IMR-90 (cell line): Measurements from ENCODE around the gene WNT7B. TPM values are rescaled to one million over a fixed set of nuclear protein-coding genes. Genes with fewer than 3 reads are reported as not detected.

ENCODE experiments used
- ATAC-seq: fragments of 200-7000 bp; cut with Tn5 transposase; 2 replicates; pipeline ENCODE4 v1.9.1; 2020; ENCODE audit warnings: low read depth, mild to moderate bottlenecking, moderate library complexity
- BruUV-seq: library from RNA; stranded (reverse); fragments of 400-500 nt; replicated peaks from 2 replicates; lab custom pipeline; 2021; lab: Mats Ljungman, UMichigan
- CTCF ChIA-PET: fragments of 300-600 bp; formaldehyde crosslinking; extraction: SDS; loops from one replicate; lab custom pipeline; 2021; ENCODE audit warnings: antibody characterized with exemption; lab: Yijun Ruan, JAX
- POLR2A ChIA-PET: fragments of 300-600 bp; sonication (Branson Sonifier 250); formaldehyde crosslinking; loops from one replicate; lab custom pipeline; 2022; ENCODE audit warnings: antibody characterized with exemption; ENCODE audit not compliant: unreplicated experiment; lab: Charles Lee
- DNase-seq: peaks from one replicate; pipeline ENCODE4 v3.0.0; 2013
- H2AFZ ChIP-seq: replicated peaks from 2 replicates; pipeline ENCODE3; 2013; ENCODE audit warnings: low read length, mild to moderate bottlenecking; ENCODE audit not compliant: poor library complexity
- H2AK5ac ChIP-seq: 2 replicates; pipeline ENCODE4 v1.6.1; 2013; ENCODE audit warnings: low read depth, low read length, inconsistent platforms
- H2AK9ac ChIP-seq: replicated peaks from 2 replicates; pipeline ENCODE3; 2013; ENCODE audit warnings: mild to moderate bottlenecking, low read depth, low read length, moderate library complexity; ENCODE audit not compliant: poor library complexity
- H2BK120ac ChIP-seq: 2 replicates; pipeline ENCODE4 v1.6.1; 2013; ENCODE audit warnings: low read depth, low read length, inconsistent platforms
- H2BK15ac ChIP-seq: 3 replicates; pipeline ENCODE4 v1.6.1; 2013; ENCODE audit warnings: low read depth, low read length, inconsistent platforms
- H2BK20ac ChIP-seq: 2 replicates; pipeline ENCODE4 v1.6.1; 2013; ENCODE audit warnings: low read depth, mild to moderate bottlenecking, inconsistent platforms, low read length, moderate library complexity
- H2BK5ac ChIP-seq: 2 replicates; pipeline ENCODE4 v1.6.1; 2013; ENCODE audit warnings: mild to moderate bottlenecking, low read depth, low read length, inconsistent platforms; ENCODE audit not compliant: poor library complexity, severe bottlenecking
- H3K14ac ChIP-seq: replicated peaks from 2 replicates; pipeline ENCODE4 v1.6.1; 2013; ENCODE audit warnings: low read depth, low read length, inconsistent platforms
- H3K18ac ChIP-seq: 2 replicates; pipeline ENCODE4 v1.6.1; 2013; ENCODE audit warnings: low read depth, low read length, control low read depth
- H3K23ac ChIP-seq: 2 replicates; pipeline ENCODE4 v1.6.1; 2013; ENCODE audit warnings: low read depth, low read length, inconsistent platforms
- H3K27ac ChIP-seq: 2 replicates; pipeline ENCODE4 v1.5.1; 2013; ENCODE audit warnings: mild to moderate bottlenecking, control low read depth, low read length; ENCODE audit not compliant: insufficient read depth
- H3K27me3 ChIP-seq: 2 replicates; pipeline ENCODE4 v1.6.1; 2013; ENCODE audit warnings: low read length; ENCODE audit not compliant: control insufficient read depth, insufficient read depth
- H3K36me3 ChIP-seq: 2 replicates; pipeline ENCODE4 v1.6.1; 2013; ENCODE audit warnings: low read length, mixed read lengths; ENCODE audit not compliant: control insufficient read depth, insufficient read depth
- H3K4ac ChIP-seq: 2 replicates; pipeline ENCODE4 v1.6.1; 2013; ENCODE audit warnings: low read depth, low read length, inconsistent platforms
- H3K4me1 ChIP-seq: 2 replicates; pipeline ENCODE4 v1.6.1; 2013; ENCODE audit warnings: low read length, mixed read lengths; ENCODE audit not compliant: control insufficient read depth, insufficient read depth
- H3K4me2 ChIP-seq: 2 replicates; pipeline ENCODE4 v1.6.1; 2013; ENCODE audit warnings: low read depth, mild to moderate bottlenecking, control low read depth, low read length, moderate library complexity
- H3K4me3 ChIP-seq: 2 replicates; pipeline ENCODE4 v1.5.1; 2013; ENCODE audit warnings: low read depth, mild to moderate bottlenecking, control low read depth, low read length, moderate library complexity; ENCODE audit not compliant: insufficient read depth
- H3K56ac ChIP-seq: 2 replicates; pipeline ENCODE4 v1.6.1; 2013; ENCODE audit warnings: low read length, inconsistent platforms; ENCODE audit not compliant: insufficient read depth; ENCODE audit errors: extremely low read depth
- H3K79me1 ChIP-seq, 2 experiments: 2 replicates each; pipeline ENCODE4 v1.6.1; 2013; ENCODE audit warnings: low read length in 2 of 2, inconsistent platforms in 1 of 2, low read depth in 1 of 2
- H3K9ac ChIP-seq: 2 replicates; pipeline ENCODE4 v1.6.1; 2013; ENCODE audit warnings: low read depth, low read length, control low read depth
- H3K9me1 ChIP-seq: 2 replicates; pipeline ENCODE4 v1.6.1; 2013; ENCODE audit warnings: low read length, inconsistent platforms; ENCODE audit not compliant: insufficient read depth
- H3K9me3 ChIP-seq: 2 replicates; pipeline ENCODE4 v1.6.1; 2013; ENCODE audit warnings: low read length; ENCODE audit not compliant: control insufficient read depth, insufficient read depth
- H4K20me1 ChIP-seq: 2 replicates; pipeline ENCODE4 v1.6.1; 2013; ENCODE audit warnings: low read length, inconsistent platforms; ENCODE audit not compliant: insufficient read depth
- H4K5ac ChIP-seq: 2 replicates; pipeline ENCODE4 v1.6.1; 2013; ENCODE audit warnings: mild to moderate bottlenecking, low read depth, low read length, control low read depth
- H4K8ac ChIP-seq, 2 experiments: 2 replicates each; pipeline ENCODE4 v1.6.1; 2013; ENCODE audit warnings: low read depth in 2 of 2, low read length in 2 of 2, control low read depth in 1 of 2, inconsistent platforms in 1 of 2
- H4K91ac ChIP-seq: 2 replicates; pipeline ENCODE4 v1.6.1; 2013; ENCODE audit warnings: low read depth, low read length, inconsistent platforms; ENCODE audit not compliant: insufficient read depth
- BHLHE40 ChIP-seq: fragments of 150-350 bp; IDR thresholded peaks from 2 replicates; pipeline ENCODE4 v1.6.1; 2016; ENCODE audit warnings: mild to moderate bottlenecking, low read depth, low read length
- CEBPB ChIP-seq: IDR thresholded peaks from 2 replicates; pipeline ENCODE4 v1.6.1; 2012; ENCODE audit warnings: low read depth, low read length, improper control_type of control experiment
- CHD1 ChIP-seq: IDR thresholded peaks from 2 replicates; pipeline ENCODE4 v1.6.1; 2012; ENCODE audit warnings: low read depth, low read length, improper control_type of control experiment
- CTCF ChIP-seq: conservative IDR thresholded peaks from 2 replicates; pipeline ENCODE4 v1.5.1; 2012; ENCODE audit warnings: mild to moderate bottlenecking, low read depth, low read length, improper control_type of control experiment
- ELK1 ChIP-seq: fragments of 150-350 bp; IDR thresholded peaks from 2 replicates; pipeline ENCODE4 v1.6.1; 2016; ENCODE audit warnings: low read depth, mild to moderate bottlenecking, low read length, moderate library complexity, borderline replicate concordance
- FOS ChIP-seq: fragments of 150-350 bp; IDR thresholded peaks from 2 replicates; pipeline ENCODE4 v1.6.1; 2016; ENCODE audit warnings: low read depth, low read length
- MAFK ChIP-seq: IDR thresholded peaks from 2 replicates; pipeline ENCODE4 v1.6.1; 2012; ENCODE audit warnings: low read depth, low read length, improper control_type of control experiment
- MAZ ChIP-seq: IDR thresholded peaks from 2 replicates; pipeline ENCODE4 v1.6.1; 2012; ENCODE audit warnings: low read depth, mild to moderate bottlenecking, low read length, improper control_type of control experiment, moderate library complexity, borderline replicate concordance
- MXI1 ChIP-seq: IDR thresholded peaks from 2 replicates; pipeline ENCODE4 v1.6.1; 2012; ENCODE audit warnings: low read depth, mild to moderate bottlenecking, low read length, moderate library complexity, borderline replicate concordance
- NFE2L2 ChIP-seq: fragments of 150-350 bp; IDR thresholded peaks from 2 replicates; pipeline ENCODE4 v1.6.1; 2016; ENCODE audit warnings: low read depth, mild to moderate bottlenecking, low read length
- POLR2A ChIP-seq: IDR thresholded peaks from 2 replicates; pipeline ENCODE4 v1.6.1; 2012; ENCODE audit warnings: mild to moderate bottlenecking, low read depth, low read length
- RAD21 ChIP-seq: IDR thresholded peaks from 2 replicates; pipeline ENCODE4 v1.6.1; 2012; ENCODE audit warnings: low read length, improper control_type of control experiment
- RCOR1 ChIP-seq: IDR thresholded peaks from 2 replicates; pipeline ENCODE4 v1.6.1; 2012; ENCODE audit warnings: mild to moderate bottlenecking, low read length, improper control_type of control experiment; ENCODE audit not compliant: insufficient replicate concordance
- RFX5 ChIP-seq: IDR thresholded peaks from 2 replicates; pipeline ENCODE4 v1.8.0; 2012; ENCODE audit warnings: low read depth, mild to moderate bottlenecking, low read length, moderate library complexity
- SMC3 ChIP-seq: fragments of 150-350 bp; IDR thresholded peaks from 2 replicates; pipeline ENCODE4 v1.6.1; 2016; ENCODE audit warnings: low read depth, mild to moderate bottlenecking, antibody characterized with exemption, low read length, moderate library complexity
- USF2 ChIP-seq: fragments of 150-350 bp; IDR thresholded peaks from 2 replicates; pipeline ENCODE4 v1.6.1; 2017; ENCODE audit warnings: mild to moderate bottlenecking, antibody characterized with exemption, low read length, low read depth
- WGBS, 2 experiments: methylation state at CpG; one replicate each; pipeline versions ENCODE4 v1.1.5 to v1.1.7; 2013; ENCODE audit warnings: missing lambda C conversion rate in 2 of 2; ENCODE audit not compliant: insufficient read length in 1 of 2; ENCODE audit errors: extremely low coverage in 2 of 2; 5-methylcytosine and 5-hydroxymethylcytosine counted together
- dilution Hi-C: fragments of 300-500 bp; cut with HindIII; formaldehyde crosslinking; loops from one replicate; pipeline ENCODE4 v1.14.3; 2018; ENCODE audit warnings: low sequenced_read_pairs; ENCODE audit not compliant: unreplicated experiment
- in situ Hi-C: fragments of 300-500 bp; cut with MboI; formaldehyde crosslinking; loops from 3 replicates; pipeline ENCODE4 v1.14.3; 2019; ENCODE audit warnings: low sequenced_read_pairs, inconsistent platforms, mixed read lengths
- intact Hi-C: fragments of 100-400 bp; cut with micrococcal nuclease; formaldehyde crosslinking; loops from 2 replicates; pipeline ENCODE4 v1.10.0; 2022
- polyA plus RNA-seq, 3 experiments: library from polyadenylated mRNA; depleted of rRNA; stranded (reverse); fragments of >200 nt; gene quantifications; 2 replicates each; pipeline ENCODE4 v1.2.3, GENCODE V29; 2012; ENCODE audit warnings: low replicate concordance in 1 of 3
- total RNA-seq: library from RNA; depleted of rRNA; stranded (reverse); fragments of >200 nt; gene quantifications from 2 replicates; pipeline ENCODE4 v1.2.3, GENCODE V29; 2012

Gene WNT7B
- total and polyA plus RNA-seq, 2 of the 4 experiments (the other 2 are of a cell fraction), result under 0.01 to 0.15 TPM

DNA sequence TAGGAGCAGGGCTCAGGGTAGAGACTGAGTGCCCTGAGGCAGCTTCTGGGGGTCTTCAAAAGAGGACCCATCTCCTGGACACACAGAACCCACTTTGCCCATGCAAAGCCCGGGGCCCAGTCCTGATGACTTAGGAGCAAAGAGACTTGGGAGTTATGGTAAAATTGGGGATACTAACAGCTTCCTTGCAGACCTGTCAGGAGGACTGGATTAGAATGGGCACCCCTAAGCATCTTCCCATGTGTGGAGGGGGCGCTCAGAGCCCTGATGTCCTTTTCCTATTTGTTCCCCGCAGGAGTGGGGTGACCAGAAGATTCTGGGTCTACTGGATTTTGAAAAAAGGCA is 100.0 kb downstream of the WNT7B start:
- Histone ChIP-seq H2BK20ac (no peak overlapping the region), H2BK120ac (no peak overlapping the region), H3K14ac (no peak overlapping the region), H3K36me3 (no peaks in the 10 kb centered on the region), H3K4me2 (no peak overlapping the region), H2AK5ac (no peak overlapping the region), H3K79me1 (no peaks in the 10 kb centered on the region), H3K4me3 (no peak overlapping the region), H3K9ac (no peak overlapping the region), H3K9me3 (peaks cover 10% of the 10 kb centered on the region), H3K23ac (no peak overlapping the region), H3K9me1 (no peaks in the 10 kb centered on the region), H4K20me1 (no peaks in the 10 kb centered on the region; the same call in 1 of the 2 replicates), H3K4me1 (no peaks in the 10 kb centered on the region), H4K5ac (no peak overlapping the region), H3K4ac (no peak overlapping the region), H3K27ac (no peak overlapping the region), H2BK5ac (no peak overlapping the region), H4K91ac (no peak overlapping the region), H3K56ac (no peak overlapping the region), H2AFZ (no peak overlapping the region), H2BK15ac (no peak overlapping the region), H2AK9ac (no peak overlapping the region), H3K18ac (no peak overlapping the region), H4K8ac (no peak overlapping the region), H3K27me3 (peaks cover 58% of the 10 kb centered on the region)
- no peak for DNase-seq
- in situ Hi-C loops, result no loop called here
- no peak for TF ChIP-seq POLR2A
- TF ChIP-seq MAZ, result no peak
- no peak for TF ChIP-seq CEBPB
- TF ChIP-seq USF2, result no peak
- no peak for TF ChIP-seq BHLHE40
- TF ChIP-seq RFX5, result no peak
- no peak for TF ChIP-seq CTCF
- TF ChIP-seq FOS, result no peak
- no peak for TF ChIP-seq MXI1
- no peak for TF ChIP-seq ELK1
- TF ChIP-seq CHD1, result no peak
- no peak for TF ChIP-seq MAFK
- no peak for TF ChIP-seq RAD21
- TF ChIP-seq SMC3, result no peak
- TF ChIP-seq RCOR1, result no peak
- TF ChIP-seq NFE2L2, result no peak
- intact Hi-C loops, result no loop called here
- no peak for ATAC-seq
- ChIA-PET CTCF (no interaction called here), POLR2A (no interaction called here)
- no TSS peak for BruUV-seq
- dilution Hi-C loops, result no loop called here
- no CpG with 5 or more reads among the region's 3 CpGs for WGBS, 2 experiments
